GM21528 (cell line): Measurements from ENCODE around the gene ID4.
A peak's percentile ranks its signal among the peaks of the same experiment; 100 is the strongest.

ENCODE experiments used
- ATAC-seq: cut with Tn5 transposase; IDR thresholded peaks from one replicate; pipeline ENCODE4 v1.9.1; 2021; ENCODE audit warnings: mild to moderate bottlenecking, moderate library complexity; ENCODE audit not compliant: unreplicated experiment, low FRiP score

The ID4 gene, protein sequence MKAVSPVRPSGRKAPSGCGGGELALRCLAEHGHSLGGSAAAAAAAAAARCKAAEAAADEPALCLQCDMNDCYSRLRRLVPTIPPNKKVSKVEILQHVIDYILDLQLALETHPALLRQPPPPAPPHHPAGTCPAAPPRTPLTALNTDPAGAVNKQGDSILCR

DNA sequence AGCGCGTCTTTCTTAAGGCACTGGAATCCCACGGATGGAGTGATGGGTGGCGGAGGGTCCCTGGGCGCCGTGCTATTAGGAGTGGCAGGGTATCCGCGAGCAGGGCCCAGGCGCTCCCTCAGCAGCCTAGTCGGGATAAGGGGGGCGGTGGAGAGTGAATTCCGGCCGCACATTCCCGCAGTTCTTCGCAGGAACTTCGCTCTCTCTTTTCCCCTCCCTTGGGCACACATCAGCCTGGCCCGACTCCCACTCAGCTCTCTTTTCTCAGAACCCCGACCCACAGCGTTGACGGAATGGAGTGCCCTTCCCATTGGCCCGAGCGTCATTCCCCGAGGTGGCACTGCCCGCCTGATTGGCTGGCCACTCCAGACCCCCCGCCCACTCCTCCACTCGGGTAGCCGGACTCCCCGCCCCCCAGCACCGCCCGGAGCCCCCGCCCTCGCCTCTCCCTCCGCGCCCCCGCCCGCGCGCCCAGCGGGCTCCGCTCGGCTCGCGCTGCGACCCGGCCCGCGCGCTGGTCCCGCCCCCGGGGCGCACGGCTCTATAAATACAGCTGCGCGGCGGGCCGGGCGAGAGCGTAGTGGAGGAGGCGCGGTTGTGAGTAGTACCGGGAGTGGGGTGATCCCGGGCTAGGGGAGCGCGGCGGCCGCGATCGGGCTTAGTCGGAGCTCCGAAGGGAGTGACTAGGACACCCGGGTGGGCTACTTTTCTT lies at the start of gene ID4:
ID4 (plus strand) TSS at position 572 of the 712 bp plus-strand sequence. CDS start 385 bp downstream, outside the sequence.
- ATAC-seq: no peak

DNA sequence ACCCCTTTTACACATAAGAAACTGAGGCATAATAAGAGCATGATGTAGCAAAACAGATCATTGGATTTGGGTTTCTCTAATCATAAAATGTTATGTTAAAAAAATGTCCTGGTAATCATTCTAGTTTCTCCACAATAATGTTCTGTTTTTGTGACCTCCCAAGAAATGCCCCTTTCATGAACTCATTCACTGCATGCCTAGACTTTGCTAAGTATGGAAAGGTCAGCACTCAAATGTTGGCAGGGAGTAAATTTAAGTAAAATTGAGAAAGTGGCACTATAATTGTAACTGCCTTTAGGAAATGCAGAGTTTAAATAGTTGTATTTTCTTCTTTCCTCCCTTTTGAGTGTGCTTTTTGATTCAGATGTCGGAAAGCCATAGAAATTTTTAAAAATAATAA lies 48.5 kb upstream of the ID4 start:
- no peak for ATAC-seq

DNA sequence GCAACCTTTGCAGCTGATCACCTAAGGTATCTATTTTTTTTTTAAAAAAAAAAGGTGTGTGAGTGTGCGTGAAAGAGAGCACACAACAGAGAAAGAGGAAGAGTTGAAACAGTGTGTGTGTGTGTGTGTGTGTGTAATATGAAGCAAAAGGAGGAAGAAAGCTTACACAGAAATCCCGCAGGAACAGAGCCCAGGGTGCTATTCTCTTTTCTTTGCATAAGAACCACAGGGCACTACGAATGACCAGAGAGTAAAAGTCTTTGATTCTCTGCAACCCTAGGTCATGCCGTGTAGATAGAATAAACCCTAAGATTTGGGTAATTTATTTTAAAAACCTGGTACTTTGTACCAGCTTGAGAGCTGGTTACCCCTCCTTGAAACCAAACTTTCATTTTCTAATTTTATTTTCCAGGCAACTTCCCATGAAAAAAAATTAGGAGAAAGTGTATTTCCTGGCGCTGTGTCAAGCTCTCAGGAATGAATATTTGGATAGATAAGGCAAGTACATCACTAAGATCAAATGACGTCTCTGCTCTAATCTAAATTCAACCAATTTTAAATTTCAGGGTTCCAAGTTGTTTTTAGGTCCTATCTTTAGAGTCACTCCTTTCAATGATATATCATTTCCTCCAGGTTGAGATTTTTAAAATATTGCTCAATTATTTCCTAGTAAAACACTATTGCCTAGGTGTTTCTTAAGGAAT lies 47.9 kb upstream of the ID4 start:
- ATAC-seq: no peak

DNA sequence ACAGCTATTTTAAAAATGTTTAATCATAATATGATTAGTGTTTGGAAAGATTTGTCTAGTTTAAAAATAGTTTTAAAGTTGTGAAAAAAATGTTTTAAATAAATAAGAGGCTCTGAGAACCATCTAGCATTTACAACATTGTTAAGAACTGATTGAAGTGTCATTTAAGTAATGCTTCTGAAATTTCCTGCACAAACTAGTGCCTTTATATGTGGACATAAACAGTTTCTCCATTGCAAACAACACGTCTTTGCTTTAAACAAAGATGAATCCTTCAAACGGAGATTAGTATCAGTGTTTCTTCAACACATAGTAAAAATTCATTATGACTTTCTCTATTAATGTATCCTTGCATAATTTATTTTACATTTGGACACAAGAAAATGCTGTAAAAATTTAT lies 45.9 kb upstream of the ID4 start:
- ATAC-seq: no peak

DNA sequence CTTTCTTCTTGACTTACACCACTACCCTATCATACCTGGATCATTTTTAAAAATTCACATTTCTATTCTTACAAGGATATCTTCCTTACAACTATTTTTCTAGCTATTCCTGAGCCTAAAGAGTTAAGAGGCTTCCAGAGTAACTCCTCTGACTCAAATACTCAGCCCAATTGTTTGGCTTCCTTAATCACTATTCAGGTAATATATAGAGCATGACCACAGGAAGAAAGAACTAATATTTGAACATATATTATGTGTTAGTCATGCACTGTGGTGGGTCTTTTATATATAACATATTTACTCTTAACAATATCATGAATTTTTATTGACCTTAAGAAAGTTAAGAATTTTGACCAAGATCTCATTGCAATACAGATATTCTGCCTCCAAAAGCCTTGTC lies 42.0 kb upstream of the ID4 start:
- no peak for ATAC-seq

DNA sequence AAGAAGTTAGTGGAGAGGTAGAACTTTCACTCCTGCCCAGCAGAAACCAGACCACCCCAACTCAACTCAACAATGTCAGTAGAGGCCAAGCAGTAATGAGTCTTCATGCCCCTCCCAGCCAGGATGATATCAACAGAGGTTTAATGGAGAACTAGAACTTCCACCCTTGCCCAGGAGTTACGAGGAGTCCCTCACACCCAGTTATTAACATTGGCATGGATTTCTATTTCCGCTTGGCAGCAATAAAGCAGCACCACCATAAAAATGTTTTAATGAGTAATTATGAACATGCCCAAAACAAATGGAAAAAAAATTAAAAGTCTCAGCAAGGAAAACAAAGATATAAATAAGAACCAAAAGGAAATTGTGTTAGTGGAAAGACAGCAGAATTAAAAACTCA lies 40.7 kb upstream of the ID4 start:
- no peak for ATAC-seq

DNA sequence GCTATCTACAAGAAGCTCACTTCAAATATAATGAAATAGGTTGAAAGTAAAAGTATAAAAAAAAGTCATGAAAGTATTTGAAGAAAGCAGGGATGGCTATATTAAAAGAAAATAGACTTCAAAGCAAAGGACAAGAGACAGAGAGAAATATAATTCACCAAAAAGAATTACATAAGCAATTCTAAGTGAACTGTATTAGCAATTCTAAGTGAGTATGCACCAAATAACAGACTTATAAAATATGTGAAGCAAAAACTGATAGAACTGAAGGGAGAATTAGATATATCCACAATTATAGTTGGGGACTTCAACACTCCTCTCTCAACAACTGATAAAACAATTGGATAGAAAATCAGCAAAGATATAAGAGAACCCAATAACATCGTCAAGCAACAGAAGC lies 38.8 kb upstream of the ID4 start:
- no peak for ATAC-seq

DNA sequence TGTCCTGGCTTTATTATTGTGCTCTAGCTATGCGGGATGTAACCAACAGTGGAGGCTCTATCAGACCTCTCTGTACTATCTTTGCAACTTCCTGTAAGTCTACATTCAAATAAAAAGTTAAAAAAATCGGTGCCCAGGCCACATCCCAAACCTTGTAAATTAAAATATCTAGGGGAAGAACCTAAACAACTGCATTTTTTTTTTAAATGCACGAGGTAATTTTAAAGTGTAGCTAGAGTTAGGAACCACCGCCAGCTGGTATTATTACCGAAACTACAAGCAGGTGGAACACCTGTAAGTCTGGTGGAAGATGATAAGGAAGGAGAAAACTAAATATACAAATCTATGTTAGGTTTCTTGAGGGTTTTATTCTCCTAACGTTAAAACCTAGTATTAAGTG lies 34.5 kb upstream of the ID4 start:
- no peak for ATAC-seq

DNA sequence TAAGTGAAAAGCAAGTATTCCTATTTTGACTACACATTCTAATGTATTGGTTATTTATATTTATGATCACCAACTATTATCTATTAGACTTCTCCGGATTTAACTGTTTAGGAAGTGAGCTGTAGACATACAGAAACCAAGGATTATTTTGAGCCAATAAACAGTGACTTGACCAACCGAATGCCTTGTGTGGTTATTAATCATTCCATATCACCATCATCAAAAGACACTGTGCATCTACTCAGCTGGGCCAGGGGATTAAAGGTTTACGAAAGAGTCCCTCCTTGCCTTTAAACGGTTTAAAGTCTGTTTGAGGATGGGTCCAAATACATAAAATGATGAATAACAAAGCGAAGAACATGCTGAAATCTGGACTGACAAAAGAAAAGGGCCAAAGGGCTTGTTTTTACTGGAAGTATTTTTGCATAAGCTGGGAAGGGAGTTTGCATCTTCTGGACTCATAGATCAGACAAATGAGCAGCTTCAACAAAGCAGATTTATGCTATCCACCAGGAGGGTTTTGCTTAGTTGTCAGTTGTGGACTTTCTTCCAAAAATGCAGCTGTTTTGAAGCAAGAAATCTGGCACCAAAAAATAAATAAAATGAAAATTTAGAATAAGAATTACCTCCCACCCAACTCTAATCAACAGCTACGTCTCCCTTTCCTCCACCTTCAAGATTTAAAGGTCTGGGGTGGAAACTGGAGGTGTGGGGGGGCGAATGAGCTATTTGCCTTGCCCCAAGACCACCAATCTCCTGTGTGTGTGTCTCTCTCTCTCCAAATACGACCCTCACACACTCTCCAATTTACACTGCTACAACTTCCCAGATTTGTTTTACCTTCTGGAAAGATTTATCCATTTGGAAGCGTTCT lies 33.6 kb upstream of the ID4 start:
- no peak for ATAC-seq

DNA sequence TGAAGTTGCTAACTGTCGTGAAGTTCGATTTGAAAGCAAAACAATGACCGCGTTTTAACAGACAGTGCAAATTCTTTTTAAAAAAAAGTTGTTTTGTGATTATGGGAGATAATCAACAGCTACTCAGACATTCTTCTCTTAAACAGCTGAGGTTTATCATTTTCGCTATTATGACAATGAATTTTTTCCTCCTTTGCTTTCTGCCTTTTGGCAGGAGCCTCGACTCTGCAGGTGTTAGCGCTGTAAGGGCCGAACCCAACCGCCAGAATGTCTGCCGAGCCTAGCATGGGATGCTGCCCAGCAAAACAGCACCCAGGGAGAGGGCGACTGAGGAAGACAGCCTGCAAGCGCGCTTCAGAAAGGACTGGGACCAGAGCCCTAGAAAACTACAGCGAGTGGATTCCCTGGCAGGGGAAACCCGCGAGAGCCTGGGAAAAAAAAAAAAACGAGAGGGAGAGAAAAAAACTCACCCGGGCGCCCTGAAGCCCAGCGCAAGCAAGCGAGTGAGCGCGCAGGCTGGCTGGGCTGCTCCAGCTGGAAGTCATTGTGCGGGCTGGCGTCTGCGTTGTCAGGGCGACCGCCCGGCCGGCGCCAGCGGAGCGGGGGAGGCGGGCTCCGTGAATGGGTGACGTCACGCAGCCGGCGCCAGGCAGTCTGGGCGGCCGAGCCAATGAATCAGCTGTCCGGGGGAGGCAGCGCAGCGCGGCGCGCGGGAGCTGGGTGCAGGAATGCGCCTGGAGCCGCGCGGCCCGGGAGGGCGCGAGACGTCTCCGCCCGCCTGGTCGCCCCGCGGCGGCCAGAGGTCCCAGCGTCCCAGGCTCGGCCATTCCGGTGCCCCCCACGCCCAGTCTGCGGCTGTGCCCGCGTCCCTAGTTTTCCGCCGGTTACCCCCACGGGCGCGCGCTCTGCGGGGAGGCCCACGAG lies 32.7 kb upstream of the ID4 start:
- ATAC-seq: peak; percentile 97

DNA sequence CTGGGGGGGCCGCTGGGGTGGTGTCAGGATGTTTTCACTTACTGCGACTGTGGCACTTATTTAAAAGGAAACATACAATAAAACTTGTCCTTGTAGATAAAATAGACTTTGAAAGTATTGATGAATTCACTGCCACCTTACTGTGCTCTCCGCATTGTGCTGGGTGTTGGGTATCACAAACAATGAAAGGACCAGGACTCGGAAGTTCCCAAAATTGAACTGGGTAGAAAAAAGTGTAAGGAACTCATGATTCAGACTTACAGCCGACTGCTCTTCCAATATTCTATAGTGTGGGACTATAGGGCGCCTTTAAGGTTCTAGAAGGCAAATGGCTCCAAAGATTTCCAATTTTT lies 32.1 kb upstream of the ID4 start:
- no peak for ATAC-seq

DNA sequence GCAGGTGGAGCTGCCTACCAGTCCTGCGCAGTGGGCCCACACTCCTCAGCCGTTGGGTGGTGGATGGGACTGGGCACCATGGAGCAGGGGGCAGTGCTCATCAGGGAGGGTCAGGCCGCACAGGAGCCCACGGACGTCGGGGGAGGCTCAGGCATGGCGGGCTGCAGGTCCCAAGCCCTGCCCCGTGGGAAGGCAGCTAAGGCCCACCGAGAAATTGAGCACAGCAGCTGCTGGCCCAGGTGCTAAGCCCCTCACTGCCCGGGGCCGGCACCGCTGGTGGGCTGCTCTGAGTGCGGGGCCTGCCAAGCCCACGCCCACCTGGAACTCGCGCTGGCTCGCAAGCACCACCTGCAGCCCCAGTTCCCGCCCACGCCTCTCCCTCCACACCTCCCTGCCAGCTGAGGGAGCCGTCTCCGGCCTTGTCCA lies 30.2 kb upstream of the ID4 start:
- ATAC-seq: no peak

DNA sequence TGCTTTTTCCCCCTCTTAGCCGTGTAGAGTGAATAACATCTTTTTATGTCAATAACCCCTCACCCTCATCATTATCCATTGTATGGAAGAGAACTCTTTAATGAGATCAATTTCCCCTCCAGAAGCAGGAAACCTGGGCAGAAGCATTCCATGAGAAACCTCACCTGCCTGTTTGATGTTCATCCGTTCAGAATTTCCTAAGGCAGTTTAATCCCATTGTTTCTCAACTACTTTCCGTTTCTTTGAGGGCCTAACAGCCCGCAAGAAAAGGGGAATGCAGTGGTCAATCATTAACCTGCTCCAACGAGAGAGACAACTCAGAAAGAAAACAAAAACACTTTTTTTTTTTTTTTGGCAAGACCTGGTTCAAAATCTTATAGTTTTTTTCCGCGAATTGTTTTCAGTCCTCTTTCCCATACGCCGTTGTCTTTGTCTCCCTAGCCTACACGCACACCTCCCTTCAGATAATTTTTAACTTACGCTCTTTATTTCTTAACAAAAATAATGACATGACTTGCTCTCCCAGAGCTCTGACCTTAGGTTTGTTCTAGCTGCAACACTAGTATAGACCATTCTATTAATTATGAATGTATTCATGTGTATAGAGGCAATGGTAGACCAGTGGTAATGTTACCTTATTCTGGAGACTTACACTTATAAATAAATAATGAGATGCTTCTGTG lies 25.6 kb upstream of the ID4 start:
- no peak for ATAC-seq

DNA sequence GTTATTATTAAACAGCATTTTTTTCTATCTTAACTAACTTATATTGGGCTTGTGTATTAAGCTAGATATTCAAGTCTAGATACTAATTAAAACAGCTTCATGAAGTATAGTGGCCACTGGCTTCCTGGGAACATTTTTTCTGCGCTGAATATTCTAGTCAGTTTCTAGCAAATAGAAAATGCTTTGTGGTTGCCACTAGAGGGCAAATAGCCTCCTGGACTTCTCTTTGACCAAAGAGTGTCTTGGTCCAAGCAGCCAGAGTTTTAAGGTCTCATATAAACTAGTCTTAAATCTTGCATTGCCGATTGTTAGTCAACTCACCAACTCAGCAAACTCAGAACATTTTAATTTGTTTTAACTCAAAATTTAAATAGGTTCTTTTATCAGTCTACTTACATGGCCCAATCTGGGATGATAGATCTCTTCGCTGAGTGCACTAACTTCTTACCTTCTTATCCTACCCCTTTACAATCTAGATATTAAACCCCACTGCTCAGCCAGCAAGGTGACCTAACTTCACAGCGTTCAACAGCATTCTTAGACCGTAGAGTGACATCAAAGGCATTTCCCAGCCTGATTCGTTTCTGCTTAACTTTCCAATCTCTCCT lies 24.6 kb upstream of the ID4 start:
- ATAC-seq: no peak

DNA sequence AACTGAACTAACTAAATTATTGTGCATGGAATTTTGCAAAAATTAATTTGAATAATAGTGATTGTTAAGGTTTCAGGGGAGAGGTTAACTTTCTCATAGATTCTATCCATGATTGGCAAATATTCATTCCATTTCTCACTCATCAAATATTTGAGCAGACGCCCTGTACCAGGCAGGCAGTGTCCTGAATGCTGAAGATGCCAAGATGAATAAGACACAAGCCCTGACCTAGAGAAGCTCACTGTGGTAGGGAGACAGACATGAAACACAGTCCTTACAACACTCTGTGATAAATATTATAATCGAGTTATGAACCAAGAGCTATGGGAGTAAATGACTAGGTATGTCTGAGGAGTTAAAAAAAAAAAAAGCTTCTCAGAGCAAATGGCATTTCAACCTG lies 18.4 kb upstream of the ID4 start:
- ATAC-seq: no peak

DNA sequence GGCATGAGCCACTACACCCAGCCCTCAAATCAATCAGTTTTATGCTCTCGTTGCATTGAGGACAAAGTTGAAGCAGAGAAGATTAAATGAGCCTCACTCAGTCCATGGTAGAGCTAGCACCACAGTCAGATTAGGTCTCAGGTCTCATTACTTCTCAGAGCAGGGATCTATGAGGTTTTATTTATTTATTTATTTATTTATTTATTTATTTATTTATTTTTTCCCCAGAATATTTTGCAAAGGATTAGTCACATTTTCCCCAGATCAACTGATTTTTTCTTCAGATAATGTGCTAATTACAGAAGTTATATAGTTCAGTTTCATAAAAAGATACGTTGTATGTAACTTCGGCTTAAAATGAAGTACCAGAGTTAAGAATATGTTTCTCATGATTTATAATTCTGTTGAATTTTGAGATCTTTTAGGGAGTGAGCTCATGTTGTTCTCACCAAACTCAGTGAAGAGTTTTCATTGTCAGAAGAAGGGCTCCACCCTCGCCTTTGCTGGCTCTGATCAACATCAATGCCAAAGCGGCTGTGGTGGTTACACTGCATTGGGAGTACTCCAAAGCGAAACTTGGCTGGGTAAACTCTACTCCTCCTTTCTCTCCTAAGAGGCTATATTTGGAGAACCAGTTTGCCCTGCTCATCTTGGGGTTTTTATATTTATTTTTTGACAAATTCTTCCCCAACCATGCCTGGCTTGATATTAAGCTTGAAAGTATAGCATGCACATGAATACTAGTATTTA lies 12.9 kb upstream of the ID4 start:
- ATAC-seq: no peak

DNA sequence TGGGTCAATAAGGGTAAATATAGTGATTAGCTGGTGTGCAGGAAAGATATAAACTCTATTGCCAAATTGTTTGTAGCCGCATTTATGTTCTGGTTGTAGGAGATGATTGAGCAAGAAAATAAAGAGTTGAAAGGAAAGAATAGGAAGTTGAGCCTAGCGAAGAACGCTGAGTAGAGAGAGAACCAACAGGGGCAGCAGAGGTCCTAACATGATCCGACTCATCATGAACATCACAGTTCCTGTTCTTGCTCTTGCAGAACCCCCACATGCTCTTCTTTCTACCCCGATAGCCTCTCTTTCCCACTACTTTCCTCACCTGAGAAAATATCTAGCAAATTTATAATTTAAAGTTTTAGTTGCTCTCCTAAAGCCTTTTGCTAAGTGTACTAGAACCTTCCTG lies 9.9 kb upstream of the ID4 start:
- no peak for ATAC-seq

DNA sequence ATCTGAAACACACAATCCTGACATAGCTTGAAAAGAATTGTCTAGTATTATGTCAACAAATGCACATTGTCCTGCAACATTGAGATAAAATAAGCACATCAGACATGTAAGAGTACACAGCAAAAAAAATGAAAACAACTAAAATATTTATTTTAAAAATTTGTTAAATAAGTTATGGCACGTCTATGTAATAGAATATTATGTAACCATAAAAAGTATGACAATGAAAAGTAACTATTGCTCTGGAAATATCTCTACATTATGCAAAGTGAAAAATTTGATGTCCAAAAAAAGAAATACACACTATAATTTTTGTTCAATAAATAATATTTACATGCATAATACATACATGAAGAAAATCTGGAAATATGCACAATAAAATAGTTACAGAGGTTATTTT lies 9.3 kb upstream of the ID4 start:
- ATAC-seq: no peak
